NCI-H446 (cell line): ENCODE data around the gene USHBP1.

Source experiments
- DNase-seq, 2 experiments: peaks; one replicate each; lab custom pipeline; 2025; lab: John Stamatoyannopoulos, UW

The USHBP1 gene

DNA sequence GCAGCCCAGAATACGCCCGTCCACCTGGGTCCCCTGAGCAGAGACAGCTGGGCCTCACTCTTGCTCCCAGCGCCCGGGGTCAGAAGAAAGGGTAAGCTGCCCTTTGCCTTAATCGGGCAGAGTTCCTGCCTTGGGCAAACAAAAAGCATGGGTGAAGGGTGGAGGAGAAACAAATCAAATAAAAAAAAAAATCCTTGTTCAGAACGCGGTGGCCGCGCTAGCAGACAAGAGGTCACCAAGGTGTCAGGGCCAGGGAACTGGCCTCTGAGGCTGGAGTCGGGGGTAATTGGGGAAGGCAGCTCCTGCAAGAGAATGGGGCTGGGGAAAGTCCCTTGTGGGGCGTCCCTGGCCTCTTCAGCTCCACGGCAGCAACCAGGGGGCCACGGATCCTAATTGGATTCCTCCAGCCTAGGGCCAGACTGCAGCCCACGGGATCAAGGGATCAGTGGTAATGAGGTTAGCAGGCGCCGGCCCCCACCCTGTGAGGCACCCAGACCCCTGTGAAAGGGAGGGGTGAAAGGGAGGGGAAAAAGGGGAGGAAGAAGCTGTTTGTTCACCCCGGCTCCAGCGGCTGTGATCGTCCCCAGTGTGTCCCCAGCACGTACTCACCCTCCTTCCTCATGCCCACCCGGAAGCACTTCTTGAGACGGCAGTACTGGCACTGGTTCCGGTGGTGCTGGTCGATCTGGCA, 24.3 kb downstream of the USHBP1 start:
- no peak for DNase-seq

DNA sequence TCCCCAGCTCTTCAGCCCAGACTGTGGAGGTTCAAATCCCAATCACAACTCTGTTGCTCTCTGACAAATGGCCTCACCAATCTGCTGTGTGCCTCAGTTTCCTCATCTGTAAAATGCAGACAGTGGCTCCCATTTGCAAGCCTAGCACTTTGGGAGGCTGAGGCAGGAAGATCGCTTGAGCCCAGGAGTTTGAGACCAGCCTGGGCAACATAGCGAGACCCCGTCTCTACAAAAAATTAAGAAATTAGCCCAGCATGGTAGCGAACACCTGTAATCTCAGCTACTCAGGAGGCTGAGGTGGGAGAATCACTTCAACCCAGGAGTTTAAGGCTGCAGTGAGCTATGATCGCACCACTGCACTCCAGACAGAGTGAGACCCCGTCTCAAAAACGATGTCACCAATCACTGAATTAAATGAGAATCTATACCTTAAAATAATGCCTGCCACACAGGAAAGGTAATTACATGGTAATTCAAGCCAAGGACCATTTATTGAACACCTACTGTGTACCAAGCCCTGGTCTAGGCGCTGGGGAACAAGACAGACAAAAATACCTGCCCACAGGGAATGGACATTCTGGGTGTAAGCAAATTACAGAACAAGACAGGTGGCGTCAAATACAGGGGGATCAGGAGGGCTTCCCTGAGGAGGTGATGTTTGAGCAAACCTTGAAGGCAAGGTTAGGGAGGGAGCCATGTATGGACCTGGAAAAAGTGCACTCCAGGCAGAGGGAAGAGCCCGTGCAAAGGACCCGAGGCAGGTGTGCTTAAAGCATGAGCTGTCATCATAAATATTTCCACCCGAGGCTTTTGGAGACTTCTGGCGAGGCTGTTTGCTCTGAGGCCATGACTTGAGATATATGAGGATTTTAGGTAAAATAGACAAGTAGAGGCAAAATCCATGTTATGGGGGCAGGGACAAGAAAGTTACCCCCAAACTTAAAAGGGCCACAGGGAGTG, 26.5 kb downstream of the USHBP1 start:
- DNase-seq: no peak

DNA sequence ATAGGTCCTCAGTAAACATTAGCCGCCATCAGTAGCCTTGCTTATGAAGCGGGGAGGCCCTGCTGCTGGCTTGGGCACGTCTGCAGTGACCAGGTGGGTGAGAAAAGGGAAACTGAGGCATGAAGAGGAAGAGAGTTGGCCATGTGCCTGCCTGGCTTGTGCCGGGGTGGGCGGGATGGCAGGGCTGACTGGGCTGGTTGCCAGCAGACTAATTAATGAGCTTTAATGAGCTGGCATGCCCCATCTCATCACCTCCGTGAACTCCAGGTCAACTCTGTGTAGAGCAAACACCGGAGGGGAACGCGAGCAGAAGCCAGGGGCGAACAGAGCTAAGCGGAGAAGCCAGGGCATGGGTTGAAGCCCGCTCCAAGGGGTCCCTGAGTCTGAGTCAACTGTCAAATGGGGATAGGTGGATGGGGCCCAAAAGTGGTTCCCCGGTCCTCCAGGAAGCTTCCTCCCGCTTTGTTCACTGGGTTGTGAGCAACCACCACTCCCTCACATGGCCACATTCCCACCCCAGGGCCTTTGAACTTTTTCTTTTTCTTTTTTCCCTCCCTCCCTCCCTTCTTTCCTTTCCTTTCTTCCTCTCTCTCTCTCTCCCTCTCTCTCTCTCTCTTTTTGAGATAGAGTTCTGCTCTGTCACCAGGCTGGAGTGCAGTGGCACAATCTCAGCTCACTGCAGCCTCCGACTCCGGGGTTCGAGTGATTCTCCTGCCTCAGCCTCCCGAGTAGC, 27.6 kb downstream of the USHBP1 start:
- DNase-seq: no peak

GRCh38 chr19:17235971-17236777, 28.4 kb downstream of the USHBP1 start:
- DNase-seq: peak; percentile 12 to 63

GRCh38 chr19:17235300-17235970, 29.1 kb downstream of the USHBP1 start:
- DNase-seq: peak in 1 of 2 experiments; percentile 63

DNA sequence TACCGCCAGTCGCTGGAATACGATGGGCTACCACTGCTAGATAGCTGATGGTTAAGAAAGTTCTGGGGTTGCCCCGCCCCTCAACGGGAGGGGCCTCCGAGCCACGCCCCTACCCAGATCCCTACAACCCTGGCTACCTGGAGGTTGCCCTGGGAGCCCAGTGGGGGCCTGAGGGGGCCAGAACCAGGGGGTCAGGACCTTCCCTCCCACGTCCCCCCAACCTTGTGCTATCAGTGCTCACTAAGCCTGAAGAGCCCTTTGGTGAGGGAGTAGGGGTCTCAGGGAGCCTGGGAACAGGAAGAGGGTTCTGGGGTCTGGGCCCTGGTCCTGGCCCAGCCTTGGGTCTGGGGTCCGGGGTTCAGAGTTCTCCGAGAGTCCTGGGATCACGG, 29.6 kb downstream of the USHBP1 start:
- peak; percentile 32 to 54 for DNase-seq

GRCh38 chr19:17232258-17232657, 32.3 kb downstream of the USHBP1 start:
- no peak for DNase-seq

- DNase-seq: no peak
These were observed 34.7 kb downstream of the USHBP1 start for GRCh38 chr19:17229890-17230289.

GRCh38 chr19:17227798-17228367, 36.7 kb downstream of the USHBP1 start:
- no peak for DNase-seq

DNA sequence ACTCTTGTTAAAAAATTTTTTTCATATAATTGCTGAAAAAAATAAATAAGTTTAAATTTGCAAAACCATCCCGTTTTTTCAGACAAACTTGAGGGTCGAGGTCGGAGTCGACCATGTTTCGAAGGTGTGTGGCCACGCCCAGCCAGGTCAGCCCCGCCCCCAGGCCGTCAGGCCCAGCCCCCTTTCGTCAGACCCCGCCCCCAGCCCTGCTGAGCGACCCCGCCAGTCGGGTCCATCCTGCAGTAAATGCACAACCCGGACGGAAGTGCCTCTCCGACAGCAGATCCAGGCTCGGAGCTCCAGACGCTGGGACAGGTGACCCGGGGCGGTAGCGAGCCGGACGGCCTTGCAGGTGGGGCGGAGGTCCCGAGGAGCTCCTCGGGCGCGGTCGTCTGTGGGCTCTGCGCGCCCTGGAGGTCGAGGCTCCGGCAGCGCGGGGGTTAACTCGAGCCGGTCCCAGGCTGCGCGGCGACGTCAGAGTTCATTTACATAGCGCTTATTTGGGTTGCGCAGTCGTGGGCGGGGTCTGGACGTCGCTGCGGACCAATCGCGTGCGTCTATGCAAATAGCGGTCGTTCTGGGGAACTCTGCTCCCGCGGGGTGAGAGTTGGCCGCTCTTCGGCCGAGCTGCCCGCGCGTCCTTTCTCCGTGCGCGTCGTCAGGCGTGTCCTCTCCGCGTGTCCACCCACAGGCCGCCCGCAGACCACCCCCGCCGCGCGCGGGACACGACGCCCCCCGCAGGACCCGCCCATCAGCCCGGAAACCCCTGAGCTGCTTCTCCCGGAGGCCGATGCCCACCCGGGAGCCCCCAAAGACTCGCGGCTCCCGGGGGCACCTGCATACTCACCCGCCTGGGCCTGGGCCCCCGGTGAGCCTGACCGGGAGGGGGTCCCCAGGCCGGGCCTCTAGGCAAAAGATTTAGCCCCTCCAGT, 38.3 kb downstream of the USHBP1 start, which contains the start of gene OCEL1:
TSS of gene OCEL1 (plus strand) at position 225 of the 932 bp plus-strand sequence. CDS start at position 247, 22 bp downstream.
- DNase-seq: peak; percentile 95 to 99

GRCh38 chr19:17225053-17225452, 39.5 kb downstream of the USHBP1 start:
- no peak for DNase-seq

- DNase-seq: no peak
These were observed 44.3 kb downstream of the USHBP1 start for GRCh38 chr19:17220207-17220758.

DNA sequence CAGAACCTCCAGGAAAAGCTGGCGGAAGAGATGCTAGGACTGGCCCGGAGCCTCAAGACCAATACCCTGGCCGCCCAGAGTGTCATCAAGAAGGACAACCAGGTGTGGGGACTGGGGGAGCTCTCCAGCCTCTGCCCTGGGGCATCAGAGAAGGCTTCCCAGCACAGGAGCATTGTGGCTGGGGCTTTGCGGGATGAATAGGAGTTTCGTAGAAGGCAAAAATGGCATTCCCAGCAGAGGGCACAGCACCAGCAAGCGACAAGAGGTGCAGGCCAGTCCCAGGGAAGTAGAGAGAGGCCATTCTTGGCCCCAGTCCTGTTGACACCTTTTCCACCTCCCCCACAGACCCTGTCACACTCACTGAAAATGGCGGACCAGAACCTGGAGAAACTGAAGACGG, 45.3 kb downstream of the USHBP1 start:
- DNase-seq: no peak

DNA sequence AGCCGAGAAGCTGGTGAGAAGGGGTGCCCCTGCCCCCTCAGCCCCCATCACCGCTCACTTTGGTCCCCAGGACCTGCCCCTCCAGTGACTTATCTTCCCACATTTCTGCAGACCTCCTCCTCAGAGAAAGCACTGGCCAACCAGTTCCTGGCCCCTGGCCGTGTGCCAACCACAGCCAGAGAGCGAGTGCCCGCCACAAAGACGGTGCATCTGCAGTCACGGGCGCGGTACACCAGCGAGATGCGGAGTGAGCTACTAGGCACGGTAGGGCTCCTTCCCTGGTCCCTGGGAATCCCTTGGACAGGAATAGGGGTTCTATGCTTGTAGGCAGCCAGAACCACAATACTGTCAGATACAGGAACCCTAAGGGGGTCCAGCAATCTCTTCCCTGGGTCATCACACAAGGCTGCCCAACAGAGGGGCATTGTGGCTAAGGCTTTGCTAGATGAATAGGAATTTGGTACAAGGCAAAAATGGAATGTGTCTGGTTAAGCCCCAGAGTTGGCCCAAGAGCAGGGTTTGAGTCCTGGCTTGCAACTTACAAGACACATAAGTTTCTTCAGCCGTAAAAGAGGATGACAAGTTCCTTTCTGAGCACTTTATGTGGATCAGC, 48.4 kb downstream of the USHBP1 start:
- no peak for DNase-seq

- peak; percentile 88 to 94 for DNase-seq
These were observed 49.2 kb downstream of the USHBP1 start, which contains the start of gene USE1 for GRCh38 chr19:17215127-17215971. Gene USE1 (plus strand): TSS chr19:17215357. CDS start chr19:17215406, 49 bp downstream.

GRCh38 chr19:17214508-17215126, 49.9 kb downstream of the USHBP1 start:
- no peak for DNase-seq

DNA sequence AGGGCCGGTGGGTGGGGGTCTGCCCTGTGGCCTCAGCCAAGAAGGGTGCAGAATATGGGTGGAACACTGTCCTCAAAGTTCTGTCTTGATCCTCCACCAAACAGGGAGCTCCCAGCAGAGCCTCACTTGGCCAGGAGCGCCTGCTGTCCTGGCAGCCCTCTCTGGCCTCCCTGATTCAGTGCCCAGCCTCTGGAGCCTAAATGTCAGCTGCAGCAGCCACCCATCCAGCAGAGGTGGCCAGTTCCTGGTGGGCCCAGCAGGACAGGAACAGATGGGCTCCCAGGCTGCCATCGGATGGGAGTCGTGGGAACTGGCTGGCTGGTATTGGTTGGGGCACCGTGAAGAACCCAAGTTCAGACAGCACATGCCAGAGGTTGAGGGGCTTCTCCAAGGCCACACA, 51.2 kb downstream of the USHBP1 start:
- DNase-seq: no peak
